PC-3 (cell line): Measurements from ENCODE around the gene EFCAB12. TPM values are rescaled to one million over a fixed set of nuclear protein-coding genes. Genes with fewer than 3 reads are reported as not detected.

Source experiments
- ATAC-seq: fragments of 200-7000 bp; cut with Tn5 transposase; 2 replicates; pipeline ENCODE4 v1.9.1; 2020; ENCODE audit warnings: mild to moderate bottlenecking, moderate library complexity
- BruUV-seq: library from RNA; stranded (reverse); fragments of 400-500 nt; replicated peaks from 2 replicates; lab custom pipeline; 2021; lab: Mats Ljungman, UMichigan
- CTCF ChIA-PET: fragments of 300-600 bp; sonication (Branson Sonifier 250); formaldehyde crosslinking; loops from one replicate; lab custom pipeline; 2022; ENCODE audit warnings: antibody characterized with exemption; lab: Charles Lee
- POLR2A ChIA-PET: fragments of 300-600 bp; sonication (Branson Sonifier 250); formaldehyde crosslinking; loops from one replicate; lab custom pipeline; 2022; ENCODE audit warnings: antibody characterized with exemption; ENCODE audit not compliant: unreplicated experiment; lab: Charles Lee
- DNase-seq: peaks from one replicate; pipeline ENCODE4 v3.0.0-alpha.2; 2015
- H2AFZ ChIP-seq: fragments of 300-600 bp; sonication (generic); 2 replicates; pipeline ENCODE4 v1.6.0; 2016; ENCODE audit warnings: antibody characterized with exemption, low read length
- H3F3A ChIP-seq: fragments of 300-600 bp; sonication (generic); one replicate; pipeline ENCODE4 v1.6.0; 2017; ENCODE audit warnings: antibody characterized with exemption, low read length, control low read depth, mild to moderate bottlenecking; ENCODE audit not compliant: unreplicated experiment
- H3K27ac ChIP-seq: fragments of 300-600 bp; sonication (generic); 2 replicates; pipeline ENCODE4 v1.5.1; 2016; ENCODE audit warnings: mild to moderate bottlenecking, low read length
- H3K27me3 ChIP-seq: fragments of 300-600 bp; sonication (generic); 2 replicates; pipeline ENCODE4 v1.6.1; 2016; ENCODE audit warnings: low read length, mixed read lengths
- H3K36me3 ChIP-seq: fragments of 300-600 bp; sonication (generic); 2 replicates; pipeline ENCODE4 v1.6.1; 2016; ENCODE audit warnings: low read depth, mixed run types, low read length, mixed read lengths
- H3K4me1 ChIP-seq: fragments of 300-600 bp; sonication (generic); 2 replicates; pipeline ENCODE4 v1.5.1; 2016; ENCODE audit warnings: low read length; ENCODE audit not compliant: insufficient read depth
- H3K4me2 ChIP-seq: fragments of 300-600 bp; sonication (generic); 2 replicates; pipeline ENCODE4 v1.6.0; 2016; ENCODE audit warnings: low read length
- H3K4me3 ChIP-seq: fragments of 300-600 bp; sonication (generic); 2 replicates; pipeline ENCODE4 v1.5.1; 2016; ENCODE audit warnings: mild to moderate bottlenecking, low read length, mixed read lengths
- H3K79me2 ChIP-seq: fragments of 300-600 bp; sonication (generic); 2 replicates; pipeline ENCODE4 v1.6.1; 2017; ENCODE audit warnings: low read length, mixed read lengths
- H3K9ac ChIP-seq: fragments of 300-600 bp; sonication (generic); 2 replicates; pipeline ENCODE4 v1.6.0; 2016; ENCODE audit warnings: mild to moderate bottlenecking, low read length
- H3K9me2 ChIP-seq: fragments of 300-600 bp; sonication (generic); replicated peaks from 2 replicates; pipeline ENCODE4 v1.6.1; 2016; ENCODE audit warnings: mixed run types, low read length, mixed read lengths
- H3K9me3 ChIP-seq: fragments of 300-600 bp; sonication (generic); 2 replicates; pipeline ENCODE4 v1.6.1; 2016; ENCODE audit warnings: low read length, mixed read lengths
- H4K20me1 ChIP-seq: fragments of 300-600 bp; sonication (generic); 2 replicates; pipeline ENCODE4 v1.6.1; 2016; ENCODE audit warnings: low read length, mixed read lengths
- EZH2 ChIP-seq: fragments of 300-600 bp; sonication (generic); IDR thresholded peaks from one replicate; pipeline ENCODE4 v1.6.1; 2017; ENCODE audit warnings: antibody characterized with exemption, mild to moderate bottlenecking, low read length; ENCODE audit not compliant: unreplicated experiment
- EZH2phosphoT487 ChIP-seq: fragments of 300-600 bp; sonication (generic); IDR thresholded peaks from 2 replicates; pipeline ENCODE4 v1.6.1; 2018; ENCODE audit warnings: mild to moderate bottlenecking, antibody characterized with exemption, low read length, borderline replicate concordance
- intact Hi-C: fragments of 100-400 bp; cut with micrococcal nuclease; formaldehyde crosslinking; loops from 2 replicates; pipeline ENCODE4 v1.9.0; 2023
- total RNA-seq: library from RNA; depleted of rRNA; stranded (reverse); fragments of >200 nt; gene quantifications from 2 replicates; pipeline ENCODE4 v1.2.3, GENCODE V29; 2014
- TF ChIP-seq, protein P1 (sequence below): fragments of 300-600 bp; sonication (generic); conservative IDR thresholded peaks from 2 replicates; pipeline ENCODE4 v1.5.1; 2017; ENCODE audit warnings: antibody characterized with exemption, low read depth, mild to moderate bottlenecking, low read length

Gene EFCAB12
- total RNA-seq, 1 experiment from 2014 or later: 0.04 TPM

DNA sequence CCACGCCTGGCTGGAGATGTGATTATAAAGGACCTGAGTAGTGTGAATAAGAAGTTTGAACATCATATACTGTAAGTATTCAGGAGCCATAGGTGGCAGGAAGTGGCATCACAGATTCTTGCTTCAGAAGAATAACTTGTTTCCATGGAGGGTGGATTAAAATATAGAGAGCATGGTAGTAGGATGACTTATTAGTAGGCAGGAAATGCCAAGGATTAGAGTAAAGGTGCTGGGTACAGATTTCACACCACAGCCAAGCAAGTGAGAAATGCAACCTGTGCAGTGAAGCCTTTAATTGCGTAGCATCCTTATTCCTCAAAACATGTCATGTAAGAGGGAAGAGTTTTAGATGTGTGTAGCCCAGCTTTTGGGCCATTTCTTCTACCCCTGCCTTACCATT lies 42.4 kb upstream of the EFCAB12 start:
- no peaks in the 10 kb centered on the region for H3K79me2 ChIP-seq
- TF ChIP-seq, protein P1, sequence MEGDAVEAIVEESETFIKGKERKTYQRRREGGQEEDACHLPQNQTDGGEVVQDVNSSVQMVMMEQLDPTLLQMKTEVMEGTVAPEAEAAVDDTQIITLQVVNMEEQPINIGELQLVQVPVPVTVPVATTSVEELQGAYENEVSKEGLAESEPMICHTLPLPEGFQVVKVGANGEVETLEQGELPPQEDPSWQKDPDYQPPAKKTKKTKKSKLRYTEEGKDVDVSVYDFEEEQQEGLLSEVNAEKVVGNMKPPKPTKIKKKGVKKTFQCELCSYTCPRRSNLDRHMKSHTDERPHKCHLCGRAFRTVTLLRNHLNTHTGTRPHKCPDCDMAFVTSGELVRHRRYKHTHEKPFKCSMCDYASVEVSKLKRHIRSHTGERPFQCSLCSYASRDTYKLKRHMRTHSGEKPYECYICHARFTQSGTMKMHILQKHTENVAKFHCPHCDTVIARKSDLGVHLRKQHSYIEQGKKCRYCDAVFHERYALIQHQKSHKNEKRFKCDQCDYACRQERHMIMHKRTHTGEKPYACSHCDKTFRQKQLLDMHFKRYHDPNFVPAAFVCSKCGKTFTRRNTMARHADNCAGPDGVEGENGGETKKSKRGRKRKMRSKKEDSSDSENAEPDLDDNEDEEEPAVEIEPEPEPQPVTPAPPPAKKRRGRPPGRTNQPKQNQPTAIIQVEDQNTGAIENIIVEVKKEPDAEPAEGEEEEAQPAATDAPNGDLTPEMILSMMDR: no peak
- TF ChIP-seq EZH2phosphoT487 (no peak), EZH2 (no peak)
- no peak overlapping the region for H3K9ac ChIP-seq
- no peak overlapping the region for H2AFZ ChIP-seq
- H3K36me3 ChIP-seq: no peaks in the 10 kb centered on the region
- H3K4me3 ChIP-seq: no peak overlapping the region
- no peaks in the 10 kb centered on the region for H3K27me3 ChIP-seq
- intact Hi-C loops: no loop called here
- no peaks in the 10 kb centered on the region for H4K20me1 ChIP-seq
- no peak overlapping the region for H3K27ac ChIP-seq
- ATAC-seq (no peak), DNase-seq (no peak)
- no peaks in the 10 kb centered on the region for H3K4me1 ChIP-seq
- ChIA-PET CTCF (no interaction called here), POLR2A (no interaction called here)
- H3F3A ChIP-seq: no peaks in the 10 kb centered on the region
- H3K9me2 ChIP-seq: no peaks in the 10 kb centered on the region
- no peaks in the 10 kb centered on the region for H3K9me3 ChIP-seq
- H3K4me2 ChIP-seq: no peak overlapping the region
- BruUV-seq: no TSS peak

DNA sequence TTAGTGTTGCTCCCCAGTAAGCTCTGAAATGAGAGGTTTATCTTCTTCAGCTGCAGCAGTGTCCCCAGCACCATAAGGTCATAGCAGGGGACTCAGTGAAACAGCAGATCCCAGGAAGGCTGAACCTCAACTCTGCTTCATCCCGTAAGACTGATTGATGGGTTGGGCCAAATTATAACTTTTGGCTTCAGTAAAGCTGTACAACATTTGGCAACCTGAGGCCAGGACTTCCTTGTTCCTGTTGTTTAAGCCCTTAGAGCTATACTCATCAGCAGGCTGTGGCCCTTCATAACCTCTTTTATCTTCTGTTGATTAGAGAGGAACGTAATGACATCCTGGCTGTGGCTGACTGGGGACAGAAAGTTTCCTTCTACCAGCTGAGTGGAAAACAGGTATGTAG lies 40.6 kb upstream of the EFCAB12 start:
- Histone ChIP-seq H3K9me2 (no peaks in the 10 kb centered on the region), H3K36me3 (no peaks in the 10 kb centered on the region), H3K4me1 (no peaks in the 10 kb centered on the region), H4K20me1 (no peaks in the 10 kb centered on the region), H3K4me3 (no peak overlapping the region), H3K4me2 (no peak overlapping the region), H2AFZ (no peak overlapping the region), H3K9ac (no peak overlapping the region), H3K27me3 (no peaks in the 10 kb centered on the region), H3K9me3 (no peaks in the 10 kb centered on the region), H3K27ac (no peak overlapping the region), H3F3A (no peaks in the 10 kb centered on the region), H3K79me2 (no peaks in the 10 kb centered on the region)
- ChIA-PET POLR2A (no interaction called here), CTCF (no interaction called here)
- DNase-seq: no peak
- BruUV-seq: no TSS peak
- no peak for ATAC-seq
- TF ChIP-seq, protein P1: no peak
- TF ChIP-seq EZH2 (no peak), EZH2phosphoT487 (no peak)
- intact Hi-C loops: no loop called here

DNA sequence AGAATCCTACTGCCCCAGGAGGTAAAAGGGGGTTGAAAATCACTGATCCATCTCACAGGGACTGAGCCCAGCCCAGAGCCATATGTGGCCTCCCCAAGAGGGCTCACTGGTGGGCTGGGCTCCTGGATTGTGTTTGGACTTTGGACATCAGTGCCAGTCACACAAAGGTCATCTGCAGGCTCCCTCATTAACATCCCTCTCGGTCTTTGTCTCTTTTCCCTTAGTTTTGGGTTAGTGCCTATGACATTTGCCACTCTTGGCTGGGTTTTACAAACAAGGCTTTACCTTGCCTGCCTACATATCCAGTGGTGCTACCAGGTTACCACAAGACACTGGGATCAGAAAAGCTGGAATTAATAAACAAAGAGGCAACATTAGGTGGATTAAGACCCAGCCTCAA lies 39.5 kb upstream of the EFCAB12 start:
- intact Hi-C loops: no loop called here
- CTCF ChIA-PET: no interaction called here
- Histone ChIP-seq H4K20me1 (no peaks in the 10 kb centered on the region), H3K4me1 (no peaks in the 10 kb centered on the region), H3F3A (no peaks in the 10 kb centered on the region), H3K36me3 (no peaks in the 10 kb centered on the region), H3K4me2 (no peak overlapping the region), H3K9me2 (no peaks in the 10 kb centered on the region), H2AFZ (no peak overlapping the region), H3K79me2 (no peaks in the 10 kb centered on the region), H3K27ac (no peak overlapping the region), H3K27me3 (no peaks in the 10 kb centered on the region), H3K9ac (no peak overlapping the region), H3K4me3 (no peak overlapping the region), H3K9me3 (no peaks in the 10 kb centered on the region)
- TF ChIP-seq EZH2phosphoT487 (no peak), EZH2 (no peak)
- TF ChIP-seq, protein P1: no peak
- POLR2A ChIA-PET: no interaction called here
- DNase-seq (no peak), ATAC-seq (no peak)
- no TSS peak for BruUV-seq
